ENCODE measurements around the gene CHN2. TPM values are rescaled to one million over a fixed set of nuclear protein-coding genes. Genes with fewer than 3 reads are reported as not detected.

The CHN2 gene
- total RNA-seq, 1 donor from 2014 or later: 36.1 TPM

DNA sequence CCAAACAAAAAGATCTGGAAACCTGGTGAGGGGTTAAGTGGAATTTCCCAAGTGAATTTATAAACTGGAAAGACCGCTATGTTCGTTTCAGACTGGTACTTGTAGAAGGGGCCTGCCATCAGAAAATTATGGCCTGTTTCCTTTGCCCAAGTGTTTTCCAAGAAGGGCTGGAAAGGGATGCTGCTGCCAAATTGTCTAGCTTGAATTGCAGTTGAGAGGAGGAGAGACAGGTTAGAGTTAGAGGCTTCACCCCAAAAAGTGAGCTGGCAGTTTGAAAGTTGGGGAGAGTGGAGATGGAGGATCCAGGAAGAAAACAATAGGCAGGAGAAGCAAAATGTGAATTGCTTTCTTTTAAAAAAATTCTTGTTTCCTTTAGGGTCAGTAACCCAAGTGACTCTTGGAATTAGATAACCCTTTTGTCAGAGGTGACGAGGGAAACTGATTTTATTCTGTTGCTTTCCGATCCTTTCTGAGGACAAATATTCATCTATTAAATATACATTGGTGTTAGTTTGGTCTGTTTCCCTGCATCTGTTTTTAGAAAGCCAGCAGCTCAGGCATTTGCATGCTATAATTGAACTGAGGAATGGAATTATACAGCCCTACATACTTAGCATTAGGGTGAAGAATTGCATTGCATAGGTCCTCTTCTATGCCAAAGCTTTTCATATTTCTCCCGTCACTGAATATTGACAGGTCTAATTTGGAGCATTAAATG is 286.5 kb downstream of the CHN2 start:
- intact Hi-C loops (cut with micrococcal nuclease): no loop called here
- Histone ChIP-seq H3K36me3 (no peaks in the 10 kb centered on the region), H3K9me3 (replicated peaks) (no peaks in the 10 kb centered on the region), H3K27me3 (ENCODE audit: low read depth) (no peaks in the 10 kb centered on the region), H3K27ac (replicated peaks) (peak overlapping the region; percentile 80), H3K4me3 (peak overlapping the region; percentile 45), H3K4me1 (peaks cover 79% of the 10 kb centered on the region)
- DNase-seq: no peak
- TF ChIP-seq, protein P1, sequence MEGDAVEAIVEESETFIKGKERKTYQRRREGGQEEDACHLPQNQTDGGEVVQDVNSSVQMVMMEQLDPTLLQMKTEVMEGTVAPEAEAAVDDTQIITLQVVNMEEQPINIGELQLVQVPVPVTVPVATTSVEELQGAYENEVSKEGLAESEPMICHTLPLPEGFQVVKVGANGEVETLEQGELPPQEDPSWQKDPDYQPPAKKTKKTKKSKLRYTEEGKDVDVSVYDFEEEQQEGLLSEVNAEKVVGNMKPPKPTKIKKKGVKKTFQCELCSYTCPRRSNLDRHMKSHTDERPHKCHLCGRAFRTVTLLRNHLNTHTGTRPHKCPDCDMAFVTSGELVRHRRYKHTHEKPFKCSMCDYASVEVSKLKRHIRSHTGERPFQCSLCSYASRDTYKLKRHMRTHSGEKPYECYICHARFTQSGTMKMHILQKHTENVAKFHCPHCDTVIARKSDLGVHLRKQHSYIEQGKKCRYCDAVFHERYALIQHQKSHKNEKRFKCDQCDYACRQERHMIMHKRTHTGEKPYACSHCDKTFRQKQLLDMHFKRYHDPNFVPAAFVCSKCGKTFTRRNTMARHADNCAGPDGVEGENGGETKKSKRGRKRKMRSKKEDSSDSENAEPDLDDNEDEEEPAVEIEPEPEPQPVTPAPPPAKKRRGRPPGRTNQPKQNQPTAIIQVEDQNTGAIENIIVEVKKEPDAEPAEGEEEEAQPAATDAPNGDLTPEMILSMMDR (IDR thresholded peaks at IDR 0.05; ENCODE audit: borderline replicate concordance): no peak

DNA sequence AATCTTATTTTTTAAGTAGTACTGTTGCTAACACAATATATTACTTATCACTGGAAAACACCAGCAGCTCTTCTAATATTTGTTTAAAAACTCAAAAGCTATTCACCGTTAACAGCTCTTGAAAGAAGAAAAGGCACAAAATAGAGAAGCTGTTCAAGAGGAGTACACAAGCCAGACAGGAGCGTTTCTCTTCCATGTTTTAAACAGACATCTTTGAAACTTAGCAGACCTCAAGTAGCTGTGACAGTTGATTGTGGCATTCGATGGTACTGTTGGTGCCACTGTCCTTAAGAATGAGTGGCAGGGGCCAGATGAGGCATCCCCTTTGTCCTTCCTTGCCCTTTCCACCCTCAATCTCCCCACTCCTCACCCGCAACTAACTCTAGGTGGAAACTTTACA is 287.5 kb downstream of the CHN2 start:
- intact Hi-C loops (cut with micrococcal nuclease): no loop called here
- TF ChIP-seq, protein P1 (IDR thresholded peaks at IDR 0.05; ENCODE audit: borderline replicate concordance): no peak
- Histone ChIP-seq H3K4me1 (peaks cover 70% of the 10 kb centered on the region), H3K4me3 (no peak overlapping the region), H3K36me3 (no peaks in the 10 kb centered on the region), H3K27me3 (ENCODE audit: low read depth) (no peaks in the 10 kb centered on the region), H3K27ac (replicated peaks) (peak overlapping the region; percentile 80), H3K9me3 (replicated peaks) (no peaks in the 10 kb centered on the region)
- no peak for DNase-seq

DNA sequence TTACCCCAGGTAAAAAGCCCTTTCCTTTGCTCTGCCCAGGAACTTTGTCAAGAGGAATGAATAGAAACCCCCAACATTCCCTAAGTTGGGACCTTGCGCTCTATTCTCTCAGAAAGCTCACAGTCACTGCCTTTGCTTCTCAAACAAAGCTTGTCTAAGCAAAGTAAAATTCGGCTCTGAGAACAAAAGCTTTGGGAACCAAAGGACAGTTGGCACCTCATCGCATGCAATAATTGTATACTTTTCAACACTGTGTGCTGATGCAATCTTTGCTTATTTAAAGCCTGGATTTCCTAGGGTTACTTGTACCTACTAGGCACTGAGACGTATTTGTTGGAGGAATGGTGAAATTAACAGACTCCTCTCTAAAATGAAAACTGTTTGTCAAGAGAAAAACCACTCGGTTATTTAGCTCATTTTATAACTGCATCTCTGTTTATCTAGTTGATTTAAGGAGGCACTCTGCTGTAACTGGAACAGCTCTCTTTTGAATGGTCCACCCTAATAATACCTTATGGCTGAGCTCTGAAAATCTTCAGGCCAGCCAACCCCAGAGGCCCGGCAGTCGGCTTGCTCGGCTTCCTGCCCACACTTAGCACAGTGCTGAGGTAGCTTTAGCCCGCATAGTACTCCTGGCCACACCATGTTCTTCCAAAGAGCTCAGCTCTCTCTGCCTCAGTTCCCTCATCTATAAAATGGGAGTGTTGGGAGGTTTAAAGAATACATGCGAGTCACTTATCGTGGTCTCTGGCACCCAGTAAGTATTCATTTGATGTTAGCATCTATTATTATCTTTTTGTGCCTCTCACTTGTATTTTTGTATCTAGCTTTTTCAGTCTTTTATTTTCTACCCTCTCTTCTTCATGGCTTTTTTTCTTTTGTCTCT is 288.9 kb downstream of the CHN2 start:
- intact Hi-C loops (cut with micrococcal nuclease): no loop called here
- DNase-seq: peak; percentile 32
- Histone ChIP-seq H3K9me3 (replicated peaks) (no peaks in the 10 kb centered on the region), H3K27ac (replicated peaks) (peak overlapping the region; percentile 44), H3K4me3 (no peak overlapping the region), H3K4me1 (peaks cover 74% of the 10 kb centered on the region), H3K27me3 (ENCODE audit: low read depth) (no peaks in the 10 kb centered on the region), H3K36me3 (no peaks in the 10 kb centered on the region)
- TF ChIP-seq, protein P1 (IDR thresholded peaks at IDR 0.05; ENCODE audit: borderline replicate concordance): no peak

DNA sequence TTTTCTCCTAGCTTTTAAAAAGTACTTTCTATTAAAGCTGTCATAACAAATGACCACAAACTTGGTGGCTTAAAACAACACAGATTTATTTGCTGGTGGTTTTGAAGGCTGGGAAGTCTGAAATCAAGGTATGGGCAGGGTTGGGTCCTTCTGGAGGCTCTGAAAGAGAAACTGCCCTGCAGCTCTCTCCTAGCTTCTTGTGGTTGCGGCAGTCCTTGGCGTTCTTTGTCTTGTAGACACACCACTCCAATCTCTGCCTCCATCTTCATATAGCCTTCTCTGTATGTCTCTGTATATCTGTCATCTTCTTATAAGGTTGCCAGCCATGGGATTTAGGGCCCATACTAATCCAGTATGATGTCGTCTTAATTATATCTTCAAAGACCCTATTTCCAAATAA is 289.7 kb downstream of the CHN2 start:
- H3K4me3 ChIP-seq: no peak overlapping the region
- H3K4me1 ChIP-seq: peaks cover 77% of the 10 kb centered on the region
- H3K27me3 ChIP-seq (ENCODE audit: low read depth): no peaks in the 10 kb centered on the region
- TF ChIP-seq, protein P1 (IDR thresholded peaks at IDR 0.05; ENCODE audit: borderline replicate concordance): no peak
- intact Hi-C loops (cut with micrococcal nuclease): no loop called here
- no peaks in the 10 kb centered on the region for H3K36me3 ChIP-seq
- no peaks in the 10 kb centered on the region for H3K9me3 ChIP-seq (replicated peaks)
- peak overlapping the region; percentile 44 for H3K27ac ChIP-seq (replicated peaks)
- DNase-seq: no peak

GRCh38 chr7:29485339-29486190 is 291.0 kb downstream of the CHN2 start:
- H3K27ac ChIP-seq (replicated peaks): no peak overlapping the region
- H3K4me3 ChIP-seq: no peak overlapping the region
- H3K27me3 ChIP-seq (ENCODE audit: low read depth): no peaks in the 10 kb centered on the region
- H3K4me1 ChIP-seq: peaks cover 70% of the 10 kb centered on the region
- intact Hi-C loops (cut with micrococcal nuclease): no loop called here
- DNase-seq: no peak
- H3K9me3 ChIP-seq (replicated peaks): no peaks in the 10 kb centered on the region
- TF ChIP-seq, protein P1 (IDR thresholded peaks at IDR 0.05; ENCODE audit: borderline replicate concordance): no peak
- H3K36me3 ChIP-seq: no peaks in the 10 kb centered on the region
